HL-60/S4 treated with phorbol 12-myristate 13-acetate at 8.2 ng/mL for 4 days and 3 days (cell line): Measurements from ENCODE around the gene TSHB.

Experiments used
- in situ Hi-C: fragments of 300-500 bp; cut with MboI; formaldehyde crosslinking; loops from 2 replicates; pipeline ENCODE4 v1.15.0; 2022; ENCODE audit warnings: low sequenced_read_pairs

Gene TSHB

GRCh38 chr1:115057661-115058254 lies 28.1 kb downstream of the TSHB start:
- in situ Hi-C loops = no loop called here

DNA sequence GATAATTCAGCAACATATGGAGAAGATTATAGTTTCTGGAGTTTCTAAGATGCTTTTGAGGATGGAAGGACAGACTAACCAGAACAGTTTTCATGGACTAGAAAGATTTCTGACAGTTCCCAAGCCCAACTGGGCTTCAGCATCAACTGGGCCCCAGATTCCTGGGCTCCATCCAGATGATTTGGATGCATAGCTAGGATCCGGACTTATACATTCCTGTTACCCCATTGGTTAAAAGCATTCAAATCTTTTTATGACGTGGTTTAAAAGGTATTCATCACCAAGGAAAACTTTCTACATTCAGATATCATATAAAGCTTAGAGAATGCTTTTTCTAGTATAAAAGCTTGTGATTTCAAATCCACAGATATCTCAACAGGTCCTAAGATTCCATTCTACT lies 29.7 kb downstream of the TSHB start:
- in situ Hi-C loops = no loop called here

DNA sequence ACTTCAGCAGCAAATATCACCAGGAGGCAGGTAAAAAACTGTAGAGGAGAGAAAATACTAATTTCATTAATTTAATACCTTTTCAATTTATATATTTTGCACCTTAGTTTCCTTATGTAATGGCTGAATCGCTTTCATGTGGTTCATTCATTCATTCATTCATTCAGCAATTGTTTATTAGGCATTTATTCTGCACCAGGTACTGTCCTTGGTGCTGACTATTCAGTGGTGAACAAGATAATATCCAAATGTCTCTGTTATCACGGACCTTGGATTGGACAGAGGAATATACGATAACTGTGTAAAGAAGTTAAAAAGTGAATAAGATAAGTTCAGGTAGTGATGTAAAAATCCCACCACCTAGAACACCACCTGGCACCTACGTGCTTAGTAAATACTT lies 30.9 kb downstream of the TSHB start:
- in situ Hi-C loops = no loop called here

DNA sequence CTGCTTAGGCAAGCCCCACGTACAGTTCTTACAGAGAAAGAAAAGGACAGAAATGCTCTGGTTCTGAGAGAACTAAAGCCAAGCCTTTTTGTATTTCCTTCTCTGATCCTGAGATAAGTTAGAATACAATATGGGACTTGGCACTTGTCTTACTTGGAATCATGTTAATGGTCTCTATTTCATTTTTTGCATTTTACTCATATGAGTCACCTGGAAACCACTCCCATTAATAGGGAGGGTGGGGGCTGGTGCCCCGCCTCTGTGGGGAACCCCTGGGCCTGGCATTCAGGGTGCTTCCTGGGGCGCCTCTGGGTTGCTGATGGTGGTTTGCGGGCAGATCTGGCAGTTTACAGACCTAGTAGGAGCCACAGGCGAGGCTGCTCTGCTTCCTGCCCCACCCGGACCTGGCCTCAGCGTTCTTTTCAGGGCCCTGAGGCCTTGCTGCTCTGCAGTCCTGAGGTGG lies 32.9 kb downstream of the TSHB start:
- in situ Hi-C loops = no loop called here

DNA sequence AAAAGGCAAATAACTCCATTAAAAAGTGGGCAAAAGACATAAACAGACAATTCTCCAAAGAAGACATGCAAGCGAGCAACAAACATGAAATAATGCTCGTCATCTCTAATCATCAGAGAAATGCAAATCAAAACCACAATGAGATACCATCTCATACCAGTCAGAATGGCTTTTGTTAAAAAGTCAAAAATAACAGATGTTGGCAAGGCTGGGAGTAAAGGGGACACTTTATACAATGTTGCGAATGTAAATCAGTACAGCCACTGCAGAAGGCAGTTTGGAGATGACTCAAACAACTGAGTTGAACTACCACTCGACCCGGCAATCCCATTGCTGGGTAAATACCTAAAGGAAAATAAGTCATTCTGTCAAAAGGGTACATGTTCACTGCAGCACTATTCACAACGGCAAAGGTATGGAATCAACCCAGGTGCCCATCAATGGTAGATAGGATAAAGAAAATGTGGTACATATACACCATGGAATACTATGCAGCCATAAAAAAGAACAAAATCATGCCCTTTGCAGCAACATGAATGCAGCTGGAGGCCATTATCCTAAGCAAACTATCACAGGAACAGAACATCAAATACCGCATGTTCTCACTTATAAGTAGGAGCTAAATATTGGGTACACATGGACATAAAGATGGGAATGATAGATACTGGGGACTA lies 33.7 kb downstream of the TSHB start:
- in situ Hi-C loops = no loop called here

GRCh38 chr1:115064461-115064860 lies 34.8 kb downstream of the TSHB start:
- in situ Hi-C loops = no loop called here

DNA sequence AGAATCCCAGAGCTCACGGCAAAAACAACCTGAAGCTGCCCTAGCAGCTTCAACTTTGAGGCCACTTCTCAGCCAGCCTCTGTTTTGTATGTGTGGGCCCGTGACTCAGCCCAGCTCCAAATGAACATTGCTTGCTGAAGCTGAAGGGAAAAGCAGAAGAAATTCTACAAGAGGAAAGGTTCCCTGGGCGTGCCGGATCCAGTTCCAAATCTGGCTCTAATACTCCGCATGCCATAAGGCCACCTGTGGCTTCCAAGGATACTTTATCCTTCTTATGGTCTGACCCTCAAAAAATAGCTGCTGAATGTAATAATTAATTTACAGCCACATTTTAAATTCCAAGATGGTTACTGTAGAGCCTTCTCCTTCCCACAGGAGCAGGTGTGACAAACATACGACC lies 35.4 kb downstream of the TSHB start:
- in situ Hi-C loops = no loop called here

DNA sequence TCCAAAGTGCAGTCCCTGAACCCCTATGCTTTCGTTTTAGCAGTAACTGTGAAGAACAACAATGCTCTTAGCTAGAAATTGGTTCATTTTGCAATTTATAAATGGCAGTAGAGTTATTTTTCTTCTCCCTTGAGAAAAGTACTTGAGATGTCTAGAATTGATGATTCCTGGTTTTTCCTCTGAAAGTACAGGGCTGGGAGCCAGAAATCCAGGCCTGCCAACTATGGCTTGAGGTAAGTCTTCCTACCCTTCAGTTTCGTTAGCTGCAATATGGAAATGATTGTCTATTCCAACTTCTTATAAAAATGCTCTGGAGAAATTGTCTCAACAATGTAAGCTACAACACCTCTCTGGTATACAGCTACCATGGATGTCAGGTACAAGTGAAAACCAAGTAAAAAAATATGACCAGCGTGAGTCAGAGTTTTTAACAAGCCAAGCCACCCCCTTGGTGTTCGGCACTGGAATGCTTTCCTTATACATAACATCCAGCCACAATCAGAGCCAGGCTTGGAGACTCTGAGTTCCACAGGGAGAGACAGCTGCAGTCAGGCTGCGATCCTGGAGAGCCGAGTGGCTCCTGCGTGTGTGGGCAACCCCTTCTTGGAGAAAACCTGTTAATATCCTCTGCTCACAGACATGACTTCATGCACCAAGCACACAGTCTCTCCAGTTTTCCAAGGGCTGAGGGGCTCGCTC lies 37.7 kb downstream of the TSHB start:
- in situ Hi-C loops = no loop called here

- in situ Hi-C loops = no loop called here
Observed at GRCh38 chr1:115068826-115069585, 39.4 kb downstream of the TSHB start.

GRCh38 chr1:115069659-115070308 lies 40.2 kb downstream of the TSHB start:
- in situ Hi-C loops = no loop called here

DNA sequence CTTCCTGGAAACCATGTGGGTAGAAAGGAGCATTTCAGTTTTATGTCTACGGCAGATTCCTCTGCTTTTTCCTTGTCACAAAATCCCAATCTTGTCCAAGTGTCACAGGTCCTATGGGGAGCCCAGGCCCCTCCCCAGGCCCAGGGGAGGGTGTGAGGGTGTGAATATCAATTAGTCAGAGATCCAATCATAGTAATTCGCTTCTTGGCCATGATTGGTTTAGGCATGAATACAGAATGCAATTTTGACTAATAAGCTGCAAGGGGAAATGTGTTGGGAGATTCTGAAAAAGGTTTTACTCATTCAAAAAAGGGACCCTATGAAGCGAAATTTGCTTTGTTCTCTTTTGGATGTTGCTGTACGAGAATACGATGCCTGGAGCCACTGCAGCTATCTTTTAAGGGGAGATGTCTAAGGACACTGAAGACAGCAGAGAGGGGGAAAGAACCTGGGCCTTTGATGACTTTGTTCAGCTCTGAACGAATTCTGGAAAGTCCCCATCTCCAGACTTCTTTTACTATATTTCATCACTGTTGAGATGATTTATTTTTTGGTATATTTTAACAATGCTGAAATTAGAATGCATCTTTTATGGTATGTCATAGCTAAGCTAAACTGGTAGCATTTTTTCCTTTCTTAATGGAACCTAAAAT lies 41.5 kb downstream of the TSHB start:
- in situ Hi-C loops = no loop called here

DNA sequence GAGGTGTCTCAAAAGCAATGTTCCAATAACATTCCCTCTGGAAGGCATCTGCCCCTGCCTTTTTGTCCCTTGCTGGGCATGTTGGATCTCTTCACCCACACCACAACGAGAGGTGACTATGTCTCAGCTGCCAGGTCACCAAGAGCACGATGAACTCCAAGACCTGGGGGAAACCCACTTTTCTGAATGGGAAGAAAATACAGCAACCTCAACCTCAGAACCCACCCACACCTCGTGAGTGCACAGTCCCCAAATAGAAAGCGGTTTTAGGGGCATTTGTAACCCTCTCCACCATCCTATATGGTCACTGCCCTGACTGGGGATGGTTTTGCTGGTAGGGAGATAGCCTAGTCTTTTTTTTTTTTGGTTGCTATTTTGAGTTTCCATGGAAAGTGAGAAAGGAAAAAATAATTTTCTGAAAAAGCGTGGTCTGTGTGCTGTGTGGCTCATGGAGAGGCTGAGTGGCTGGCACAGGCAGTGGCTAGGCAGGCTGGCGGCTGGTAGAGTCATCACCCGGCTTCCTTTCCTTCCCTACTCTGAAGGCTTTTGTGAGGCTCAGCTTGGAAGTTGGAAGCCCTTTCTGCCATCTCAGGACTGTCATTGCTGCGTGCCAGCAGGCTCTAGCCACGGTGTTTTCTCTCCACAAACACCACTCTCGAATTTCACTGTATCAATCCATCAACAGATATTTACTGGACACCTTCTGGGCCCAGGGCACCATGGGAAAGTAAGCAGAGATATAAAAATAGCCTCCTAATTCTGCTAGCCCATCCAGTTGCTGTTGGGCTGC lies 43.9 kb downstream of the TSHB start:
- in situ Hi-C loops = no loop called here

- in situ Hi-C loops = no loop called here
Observed at GRCh38 chr1:115074839-115075534, 45.4 kb downstream of the TSHB start.

DNA sequence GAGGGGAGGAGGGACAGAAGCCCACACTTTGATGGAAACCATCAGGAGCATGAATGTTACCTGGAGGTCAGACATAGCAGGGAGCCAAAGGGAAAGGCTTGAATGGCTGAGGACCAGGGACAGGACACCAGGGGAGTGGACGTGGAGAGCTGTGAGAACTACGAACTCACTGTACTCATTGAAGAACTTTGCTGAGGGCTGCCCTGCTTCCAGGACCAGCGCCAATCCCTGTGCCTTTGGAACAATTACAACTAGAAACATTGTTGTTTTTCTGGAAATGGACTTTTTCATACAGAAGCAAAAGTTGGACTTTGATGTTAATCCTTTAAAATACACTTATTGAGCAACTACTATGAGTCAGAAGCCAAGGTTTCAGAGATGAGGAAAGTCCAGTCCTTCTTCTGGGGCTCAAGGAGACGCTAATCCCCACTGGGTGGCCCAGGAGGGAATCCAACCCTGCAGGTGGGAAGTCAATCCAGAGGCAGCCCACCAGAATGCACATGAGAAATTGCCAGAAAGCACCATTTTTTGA lies 46.8 kb downstream of the TSHB start:
- in situ Hi-C loops = no loop called here

- in situ Hi-C loops = no loop called here
Observed at GRCh38 chr1:115077286-115077983, 47.8 kb downstream of the TSHB start.

- in situ Hi-C loops = no loop called here
Observed at GRCh38 chr1:115077984-115078330, 48.3 kb downstream of the TSHB start.

- in situ Hi-C loops = no loop called here
Observed at GRCh38 chr1:115078708-115079107, 49.1 kb downstream of the TSHB start.

- in situ Hi-C loops = no loop called here
Observed at GRCh38 chr1:115082949-115083348, 53.3 kb downstream of the TSHB start.
